Neutrophil (primary cell): ENCODE measurements around the gene SCRT2.

Experiments used
- H3K27ac ChIP-seq: fragments of 200-600 bp; sonication (generic); 2 replicates; pipeline ENCODE4 v1.5.1; 2016; ENCODE audit warnings: mild to moderate bottlenecking, moderate library complexity
- H3K27me3 ChIP-seq: fragments of 200-600 bp; sonication (generic); 2 replicates; pipeline ENCODE4 v1.6.0; 2016; ENCODE audit warnings: mild to moderate bottlenecking
- H3K36me3 ChIP-seq: fragments of 200-600 bp; sonication (generic); 2 replicates; pipeline ENCODE4 v1.5.1; 2017
- H3K4me1 ChIP-seq, 2 experiments: fragments of 200-600 bp in 1 of 2; sonication (generic) in 1 of 2; 1 replicate in 1 of 2; 2 replicates in 1 of 2; pipeline versions ENCODE4 v1.5.1 to v1.6.1; 2013 to 2016; ENCODE audit warnings: low read depth in 1 of 2, low read length in 1 of 2, mild to moderate bottlenecking in 1 of 2, moderate library complexity in 1 of 2; ENCODE audit not compliant: control insufficient read depth in 1 of 2, insufficient read depth in 1 of 2
- H3K4me3 ChIP-seq, 2 experiments: fragments of 200-600 bp in 1 of 2; sonication (generic) in 1 of 2; 1 replicate in 1 of 2; 2 replicates in 1 of 2; pipeline ENCODE4 v1.5.1; 2013 to 2016; ENCODE audit warnings: low read depth in 1 of 2, low read length in 1 of 2, mild to moderate bottlenecking in 1 of 2, moderate library complexity in 1 of 2
- H3K9me3 ChIP-seq: fragments of 200-600 bp; sonication (generic); 2 replicates; pipeline ENCODE4 v1.5.1; 2016
- TF ChIP-seq, protein P1 (sequence below): fragments of 200-600 bp; sonication (generic); IDR thresholded peaks from 2 replicates; pipeline ENCODE4 v1.5.1; 2016; ENCODE audit warnings: antibody characterized with exemption

The SCRT2 gene

GRCh38 chr20:634148-634925, 41.3 kb downstream of the SCRT2 start:
- Histone ChIP-seq H3K36me3 (no peaks in the 10 kb centered on the region), H3K4me1 (no peaks in the 10 kb centered on the region), H3K27ac (no peak overlapping the region), H3K9me3 (no peaks in the 10 kb centered on the region), H3K27me3 (peaks cover 20% of the 10 kb centered on the region), H3K4me3 (no peak overlapping the region)
- TF ChIP-seq, protein P1, sequence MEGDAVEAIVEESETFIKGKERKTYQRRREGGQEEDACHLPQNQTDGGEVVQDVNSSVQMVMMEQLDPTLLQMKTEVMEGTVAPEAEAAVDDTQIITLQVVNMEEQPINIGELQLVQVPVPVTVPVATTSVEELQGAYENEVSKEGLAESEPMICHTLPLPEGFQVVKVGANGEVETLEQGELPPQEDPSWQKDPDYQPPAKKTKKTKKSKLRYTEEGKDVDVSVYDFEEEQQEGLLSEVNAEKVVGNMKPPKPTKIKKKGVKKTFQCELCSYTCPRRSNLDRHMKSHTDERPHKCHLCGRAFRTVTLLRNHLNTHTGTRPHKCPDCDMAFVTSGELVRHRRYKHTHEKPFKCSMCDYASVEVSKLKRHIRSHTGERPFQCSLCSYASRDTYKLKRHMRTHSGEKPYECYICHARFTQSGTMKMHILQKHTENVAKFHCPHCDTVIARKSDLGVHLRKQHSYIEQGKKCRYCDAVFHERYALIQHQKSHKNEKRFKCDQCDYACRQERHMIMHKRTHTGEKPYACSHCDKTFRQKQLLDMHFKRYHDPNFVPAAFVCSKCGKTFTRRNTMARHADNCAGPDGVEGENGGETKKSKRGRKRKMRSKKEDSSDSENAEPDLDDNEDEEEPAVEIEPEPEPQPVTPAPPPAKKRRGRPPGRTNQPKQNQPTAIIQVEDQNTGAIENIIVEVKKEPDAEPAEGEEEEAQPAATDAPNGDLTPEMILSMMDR, result no peak

- H3K9me3 ChIP-seq, result no peaks in the 10 kb centered on the region
- H3K4me1 ChIP-seq, result no peaks in the 10 kb centered on the region
- no peak overlapping the region for H3K27ac ChIP-seq
- no peaks in the 10 kb centered on the region for H3K36me3 ChIP-seq
- H3K4me3 ChIP-seq, result no peak overlapping the region
- peaks cover 20% of the 10 kb centered on the region for H3K27me3 ChIP-seq
- TF ChIP-seq, protein P1, result no peak
These were observed 44.5 kb downstream of the SCRT2 start for GRCh38 chr20:631101-631500.

DNA sequence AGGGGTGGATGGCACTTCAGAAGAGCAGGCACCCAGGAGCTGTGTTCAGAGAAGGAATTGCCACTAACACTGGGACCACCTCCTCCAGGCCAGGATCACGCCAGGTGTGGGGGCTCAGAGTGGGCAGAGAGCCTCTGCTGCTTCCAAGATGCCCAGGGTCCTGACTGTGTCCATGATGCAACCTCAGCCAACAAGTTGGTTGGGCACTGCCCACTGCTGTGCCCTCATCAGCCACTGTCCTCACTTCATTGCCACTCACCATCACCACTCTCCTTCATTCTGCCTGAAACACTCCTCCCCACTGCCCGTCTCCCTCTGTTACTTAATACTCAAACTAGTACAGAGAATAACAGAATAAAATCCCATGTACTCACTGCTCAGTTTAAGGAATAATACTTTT, 49.0 kb downstream of the SCRT2 start:
- Histone ChIP-seq H3K36me3 (no peaks in the 10 kb centered on the region), H3K9me3 (no peaks in the 10 kb centered on the region), H3K27me3 (peaks cover 26% of the 10 kb centered on the region), H3K27ac (no peak overlapping the region), H3K4me3 (no peak overlapping the region), H3K4me1 (no peaks in the 10 kb centered on the region)
- TF ChIP-seq, protein P1, result no peak

GRCh38 chr20:625360-625932, 50.2 kb downstream of the SCRT2 start:
- TF ChIP-seq, protein P1, result no peak
- H3K4me3 ChIP-seq, result no peak overlapping the region

DNA sequence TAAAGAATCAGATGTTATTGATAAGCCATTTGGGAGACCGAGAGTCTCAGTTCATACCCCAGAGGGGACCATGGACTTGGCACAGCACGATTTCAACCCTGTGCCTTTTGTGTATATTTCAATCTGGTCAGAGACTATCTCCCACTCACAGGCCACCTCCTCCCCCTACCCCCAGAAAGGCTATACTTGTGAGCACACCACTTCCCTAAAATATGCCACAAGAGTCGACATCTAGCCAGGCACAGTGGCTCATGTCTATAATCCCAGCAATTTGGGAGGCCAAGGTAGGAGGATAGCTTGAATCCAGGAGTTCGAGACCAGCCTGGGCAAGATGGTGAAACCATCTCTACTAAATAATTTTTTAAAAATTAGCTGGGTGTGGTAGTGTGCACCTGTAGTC, 51.9 kb downstream of the SCRT2 start:
- Histone ChIP-seq H3K36me3 (no peaks in the 10 kb centered on the region), H3K27ac (no peak overlapping the region), H3K4me1 (no peaks in the 10 kb centered on the region), H3K27me3 (peaks cover 48% of the 10 kb centered on the region), H3K4me3 (no peak overlapping the region), H3K9me3 (no peaks in the 10 kb centered on the region)
- TF ChIP-seq, protein P1, result no peak

More at GRCh38 chr20:625360-625932, 50.2 kb downstream of the SCRT2 start:
- Histone ChIP-seq H3K27me3 (peaks cover 37% of the 10 kb centered on the region), H3K36me3 (no peaks in the 10 kb centered on the region), H3K4me1 (no peaks in the 10 kb centered on the region), H3K27ac (no peak overlapping the region), H3K9me3 (no peaks in the 10 kb centered on the region)
